K562 (cell line): ENCODE results near the gene IDS. TPM values are rescaled to one million over a fixed set of nuclear protein-coding genes. Genes with fewer than 3 reads are reported as not detected.

Experiments used
- BHLHE40 ChIP-seq: IDR thresholded peaks from 2 replicates; pipeline ENCODE4 v1.6.1; 2011; ENCODE audit warnings: low read length, improper control_type of control experiment
- CREB3 ChIP-seq: fragments of 450-650 bp; conservative IDR thresholded peaks from 2 replicates; pipeline ENCODE4 v1.6.1; 2016; ENCODE audit warnings: missing genetic modification characterization, low read depth, mild to moderate bottlenecking, missing compliant biosample characterization, moderate library complexity
- MECOM ChIP-seq: fragments of 250-450 bp; sonication (Bioruptor Pico); IDR thresholded peaks from 2 replicates; pipeline ENCODE4 v1.8.0; 2022; ENCODE audit warnings: inconsistent platforms
- MGA ChIP-seq: fragments of 450-650 bp; IDR thresholded peaks from 2 replicates; pipeline ENCODE4 v1.6.1; 2016; ENCODE audit warnings: mild to moderate bottlenecking, moderate library complexity
- MTA3 ChIP-seq: fragments of 450-650 bp; formaldehyde crosslinking; IDR thresholded peaks from 2 replicates; pipeline ENCODE4 v1.6.1; 2017; ENCODE audit warnings: mild to moderate bottlenecking, borderline replicate concordance
- RBM17 ChIP-seq: fragments of 200-400 bp; formaldehyde crosslinking; IDR thresholded peaks from 2 replicates; pipeline ENCODE4 v1.6.1; 2017; ENCODE audit warnings: low read depth, mild to moderate bottlenecking, low read length, borderline replicate concordance
- SAP30 ChIP-seq: fragments of 200-600 bp; sonication (generic); IDR thresholded peaks from 2 replicates; pipeline ENCODE4 v1.6.1; 2012; ENCODE audit warnings: borderline replicate concordance, low read depth, mild to moderate bottlenecking, moderate library complexity, low read length, control low read depth, inconsistent platforms; ENCODE audit not compliant: insufficient read depth, poor library complexity, severe bottlenecking
- polyA plus RNA-seq, 8 experiments: library from polyadenylated mRNA; depleted of rRNA in 4 of 8; stranded (reverse) in 5 of 8; unstranded in 3 of 8; fragments of >200 nt; fragmentation: Nextera tagmentation in 2 of 8; fragmentation: Illumina TruSeq in 1 of 8; extraction: Ambion mirVana in 2 of 8; extraction: Trizol in 1 of 8; gene quantifications; 2 replicates each; pipeline versions ENCODE4 v1.2.1 to v1.2.3, GENCODE V29; 2011 to 2014; ENCODE audit warnings: inconsistent platforms in 1 of 8, missing spikeins in 1 of 8
- total RNA-seq, 7 experiments: library from RNA; depleted of rRNA in 6 of 7; stranded (reverse); fragments of >200 nt in 6 of 7; fragmentation: Illumina TruSeq in 2 of 7; extraction: Trizol in 2 of 7; gene quantifications; 2 replicates each; pipeline versions ENCODE4 v1.2.1 to v1.2.3, GENCODE V29; 2011 to 2021; ENCODE audit warnings: low replicate concordance in 1 of 7
- TF ChIP-seq, protein P1 (sequence below): fragments of 250-450 bp; sonication (Bioruptor Pico); IDR thresholded peaks from 2 replicates; pipeline ENCODE4 v1.8.0; 2021; ENCODE audit warnings: mild to moderate bottlenecking, moderate library complexity
- TF ChIP-seq, protein P2 (sequence below): fragments of 250-450 bp; sonication (Bioruptor Pico); IDR thresholded peaks from 2 replicates; pipeline ENCODE4 v1.5.1; 2021; ENCODE audit warnings: mild to moderate bottlenecking
- TF ChIP-seq, protein P3 (sequence below): fragments of 250-450 bp; sonication (Bioruptor Pico); IDR thresholded peaks from 2 replicates; pipeline ENCODE4 v1.8.0; 2021; ENCODE audit warnings: borderline replicate concordance, mild to moderate bottlenecking, moderate library complexity; ENCODE audit not compliant: poor library complexity, severe bottlenecking

Gene IDS
- total and polyA plus RNA-seq, 9 of the 15 experiments (the other 6 are each of a cell fraction or from before 2014, with no cell fraction given): 2.0 to 18.6 (median 8.6) TPM

DNA sequence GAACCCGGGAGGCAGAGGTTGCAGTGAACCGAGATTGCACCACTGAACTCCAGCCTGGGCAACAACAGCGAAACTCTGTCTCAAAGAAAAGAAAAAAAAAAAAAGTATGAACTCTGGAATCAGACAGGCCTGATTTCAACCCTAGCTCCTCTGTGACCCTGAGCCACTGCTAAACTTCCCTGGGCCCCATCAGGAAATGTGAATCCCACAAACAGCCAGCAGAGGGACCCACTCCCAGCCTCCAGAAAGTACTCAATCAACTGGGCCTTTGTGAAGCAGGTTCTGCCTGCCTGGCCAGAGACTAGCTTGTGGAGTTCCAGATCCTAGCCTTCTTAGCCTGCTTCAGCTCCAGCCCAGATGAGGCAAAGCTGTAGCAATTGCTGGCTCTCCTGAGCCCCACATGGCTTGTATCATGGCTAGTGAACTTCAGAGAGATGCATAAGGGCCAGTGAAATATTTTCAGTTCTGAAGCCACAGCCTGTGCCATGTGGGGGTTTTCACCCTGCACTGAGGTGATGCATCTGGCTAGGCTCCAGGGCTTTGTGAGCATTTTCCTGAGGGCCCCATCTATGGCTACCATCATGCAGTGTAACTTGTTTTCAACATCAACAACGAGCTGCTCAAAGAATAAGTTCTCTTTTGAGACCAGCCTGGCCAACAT, 7.2 kb upstream of the IDS start (continued):
- TF ChIP-seq MECOM (CRISPR knock-in tag) (no peak), BHLHE40 (no peak), MGA (no peak), CREB3 (tag) (no peak), RBM17 (no peak), MTA3 (no peak), SAP30 (no peak)
- TF ChIP-seq, protein P1, sequence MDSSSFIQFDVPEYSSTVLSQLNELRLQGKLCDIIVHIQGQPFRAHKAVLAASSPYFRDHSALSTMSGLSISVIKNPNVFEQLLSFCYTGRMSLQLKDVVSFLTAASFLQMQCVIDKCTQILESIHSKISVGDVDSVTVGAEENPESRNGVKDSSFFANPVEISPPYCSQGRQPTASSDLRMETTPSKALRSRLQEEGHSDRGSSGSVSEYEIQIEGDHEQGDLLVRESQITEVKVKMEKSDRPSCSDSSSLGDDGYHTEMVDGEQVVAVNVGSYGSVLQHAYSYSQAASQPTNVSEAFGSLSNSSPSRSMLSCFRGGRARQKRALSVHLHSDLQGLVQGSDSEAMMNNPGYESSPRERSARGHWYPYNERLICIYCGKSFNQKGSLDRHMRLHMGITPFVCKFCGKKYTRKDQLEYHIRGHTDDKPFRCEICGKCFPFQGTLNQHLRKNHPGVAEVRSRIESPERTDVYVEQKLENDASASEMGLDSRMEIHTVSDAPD (CRISPR knock-in tag): no peak
- TF ChIP-seq, protein P2, sequence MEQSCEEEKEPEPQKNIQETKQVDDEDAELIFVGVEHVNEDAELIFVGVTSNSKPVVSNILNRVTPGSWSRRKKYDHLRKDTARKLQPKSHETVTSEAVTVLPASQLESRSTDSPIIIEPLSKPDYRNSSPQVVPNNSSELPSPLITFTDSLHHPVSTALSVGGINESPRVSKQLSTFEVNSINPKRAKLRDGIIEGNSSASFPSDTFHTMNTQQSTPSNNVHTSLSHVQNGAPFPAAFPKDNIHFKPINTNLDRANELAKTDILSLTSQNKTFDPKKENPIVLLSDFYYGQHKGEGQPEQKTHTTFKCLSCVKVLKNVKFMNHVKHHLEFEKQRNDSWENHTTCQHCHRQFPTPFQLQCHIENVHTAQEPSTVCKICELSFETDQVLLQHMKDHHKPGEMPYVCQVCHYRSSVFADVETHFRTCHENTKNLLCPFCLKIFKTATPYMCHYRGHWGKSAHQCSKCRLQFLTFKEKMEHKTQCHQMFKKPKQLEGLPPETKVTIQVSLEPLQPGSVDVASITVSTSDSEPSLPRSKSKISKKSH (CRISPR knock-in tag): no peak
- TF ChIP-seq, protein P3, sequence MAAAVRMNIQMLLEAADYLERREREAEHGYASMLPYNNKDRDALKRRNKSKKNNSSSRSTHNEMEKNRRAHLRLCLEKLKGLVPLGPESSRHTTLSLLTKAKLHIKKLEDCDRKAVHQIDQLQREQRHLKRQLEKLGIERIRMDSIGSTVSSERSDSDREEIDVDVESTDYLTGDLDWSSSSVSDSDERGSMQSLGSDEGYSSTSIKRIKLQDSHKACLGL (CRISPR knock-in tag): no peak
